ENCODE data around the gene CATSPER3. TPM values are rescaled to one million over a fixed set of nuclear protein-coding genes. Genes with fewer than 3 reads are reported as not detected.

The CATSPER3 gene
- total and polyA plus RNA-seq, 8 donors, result 0.42 to 1.6 (median 0.96) TPM

DNA sequence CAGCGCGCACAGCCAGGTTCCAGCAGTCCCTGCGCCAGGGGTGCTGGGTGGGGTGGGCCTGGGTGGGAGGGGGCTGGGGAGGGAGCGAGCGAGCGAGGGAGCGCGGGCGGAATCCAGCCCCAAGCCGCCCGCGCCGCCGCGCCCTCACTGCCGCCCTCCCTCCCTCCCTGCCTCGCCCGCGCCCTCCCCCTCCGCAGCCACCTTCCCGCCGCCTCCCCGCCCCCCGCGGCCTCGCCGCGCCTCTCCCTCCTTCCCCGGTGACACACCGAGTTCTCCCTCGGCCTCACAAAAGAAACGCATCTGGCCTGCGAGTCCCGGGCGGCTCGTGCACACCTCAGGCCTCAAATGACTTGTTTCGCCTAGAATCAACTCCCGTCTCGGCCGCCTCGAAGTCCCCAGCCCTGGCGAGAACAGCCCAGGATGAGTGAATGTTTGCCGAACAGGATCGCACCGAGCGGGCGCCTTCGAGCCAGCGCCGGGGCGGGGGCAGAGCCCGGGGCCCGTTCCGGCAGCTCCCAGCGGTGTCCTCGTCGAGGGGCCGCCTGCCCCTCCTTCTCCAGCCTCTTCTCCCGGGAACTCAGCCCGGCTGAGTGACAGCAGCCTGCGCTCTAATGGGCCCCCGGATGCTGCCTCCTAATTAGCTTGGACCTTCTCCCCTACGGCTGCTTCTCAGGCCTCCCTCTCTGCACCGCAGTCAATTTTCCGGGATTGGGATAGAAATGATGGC is 66.7 kb downstream of the CATSPER3 start:
- intact Hi-C loops (cut with DNase I), result no loop called here
- H3K27me3 ChIP-seq, result peaks cover 93 to 99% of the 10 kb centered on the region in 2 donors
- TF ChIP-seq, protein P1, sequence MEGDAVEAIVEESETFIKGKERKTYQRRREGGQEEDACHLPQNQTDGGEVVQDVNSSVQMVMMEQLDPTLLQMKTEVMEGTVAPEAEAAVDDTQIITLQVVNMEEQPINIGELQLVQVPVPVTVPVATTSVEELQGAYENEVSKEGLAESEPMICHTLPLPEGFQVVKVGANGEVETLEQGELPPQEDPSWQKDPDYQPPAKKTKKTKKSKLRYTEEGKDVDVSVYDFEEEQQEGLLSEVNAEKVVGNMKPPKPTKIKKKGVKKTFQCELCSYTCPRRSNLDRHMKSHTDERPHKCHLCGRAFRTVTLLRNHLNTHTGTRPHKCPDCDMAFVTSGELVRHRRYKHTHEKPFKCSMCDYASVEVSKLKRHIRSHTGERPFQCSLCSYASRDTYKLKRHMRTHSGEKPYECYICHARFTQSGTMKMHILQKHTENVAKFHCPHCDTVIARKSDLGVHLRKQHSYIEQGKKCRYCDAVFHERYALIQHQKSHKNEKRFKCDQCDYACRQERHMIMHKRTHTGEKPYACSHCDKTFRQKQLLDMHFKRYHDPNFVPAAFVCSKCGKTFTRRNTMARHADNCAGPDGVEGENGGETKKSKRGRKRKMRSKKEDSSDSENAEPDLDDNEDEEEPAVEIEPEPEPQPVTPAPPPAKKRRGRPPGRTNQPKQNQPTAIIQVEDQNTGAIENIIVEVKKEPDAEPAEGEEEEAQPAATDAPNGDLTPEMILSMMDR (IDR thresholded peaks at IDR 0.05), result no peak
- H3K9me3 ChIP-seq, result no peaks in the 10 kb centered on the region
- no peaks in the 10 kb centered on the region for H3K36me3 ChIP-seq
- peak in 1 of 4 donors; percentile 76 for DNase-seq
- peak overlapping the region; percentile 28 to 35 for H3K4me3 ChIP-seq
- no peak overlapping the region for H3K27ac ChIP-seq
- peak; percentile 50 for ATAC-seq
- peaks cover 28 to 48% of the 10 kb centered on the region in 2 donors for H3K4me1 ChIP-seq

DNA sequence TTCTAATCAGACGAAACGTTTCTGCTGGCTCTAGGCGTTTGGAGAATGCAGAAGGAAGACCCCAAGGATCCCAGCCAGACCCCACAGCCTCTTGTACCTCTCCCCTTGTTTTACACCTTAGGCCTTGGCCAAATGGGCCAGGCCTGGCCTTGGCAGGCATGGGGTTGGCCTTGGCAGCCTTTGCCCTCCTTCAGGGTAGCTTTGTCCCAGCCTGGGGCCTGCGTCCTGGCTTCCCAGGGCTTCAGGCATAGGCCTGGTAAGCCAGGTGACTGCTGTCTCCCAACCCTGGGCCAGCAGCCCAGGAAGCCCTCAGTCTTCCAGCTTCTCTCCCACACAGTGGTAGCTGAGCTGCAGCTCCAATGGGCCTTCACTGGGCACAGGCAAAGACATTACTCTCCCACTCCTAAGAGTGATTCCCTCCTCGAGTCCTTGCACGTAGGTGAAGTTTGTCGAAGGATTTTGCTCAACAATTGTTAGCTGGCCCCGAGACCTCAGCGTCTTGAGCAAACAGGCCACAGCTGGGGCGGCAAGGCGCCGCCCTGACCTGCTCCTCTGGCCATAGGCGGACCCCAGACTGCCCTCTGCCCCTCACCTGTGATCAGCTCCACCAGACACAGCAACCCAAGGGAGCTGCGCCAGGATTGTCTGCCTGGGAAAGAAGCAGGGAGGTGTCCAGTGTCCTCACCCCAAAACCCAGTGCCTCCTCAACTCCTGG is 67.4 kb downstream of the CATSPER3 start:
- Histone ChIP-seq H3K4me1 (peaks cover 28 to 54% of the 10 kb centered on the region in 2 donors), H3K36me3 (no peaks in the 10 kb centered on the region)

DNA sequence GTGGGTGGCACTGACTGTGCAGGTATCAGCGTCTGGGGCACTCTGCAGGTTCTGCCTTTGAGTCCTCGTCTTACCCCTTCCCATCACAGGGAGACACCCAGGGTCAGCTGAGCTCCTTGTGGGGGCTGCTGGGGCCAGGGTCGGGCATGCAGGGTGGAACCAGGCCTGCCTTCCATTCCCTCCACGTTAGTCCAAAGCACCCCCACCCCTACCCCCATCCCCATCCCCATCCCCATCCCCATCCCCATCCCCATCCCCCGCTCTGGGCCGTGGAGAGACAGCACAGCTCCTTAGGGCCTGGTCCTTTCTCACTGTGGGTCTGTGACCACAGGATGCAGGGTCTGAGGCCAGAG is 67.9 kb downstream of the CATSPER3 start:
- peak in 1 of 4 donors; percentile 54 for DNase-seq
- no peak for ATAC-seq
- Histone ChIP-seq H3K27me3 (peaks cover 93 to 99% of the 10 kb centered on the region in 2 donors), H3K4me3 (no peak overlapping the region), H3K27ac (no peak overlapping the region), H3K36me3 (no peaks in the 10 kb centered on the region), H3K4me1 (peaks cover 27 to 49% of the 10 kb centered on the region in 2 donors), H3K9me3 (no peaks in the 10 kb centered on the region)
- intact Hi-C loops (cut with DNase I), result no loop called here
- TF ChIP-seq, protein P1 (IDR thresholded peaks at IDR 0.05), result no peak

More for the DNA sequence above, 67.4 kb downstream of the CATSPER3 start:
- no peaks in the 10 kb centered on the region for H3K9me3 ChIP-seq
- no peak overlapping the region for H3K4me3 ChIP-seq
- no peak overlapping the region for H3K27ac ChIP-seq
- intact Hi-C loops (cut with DNase I), result no loop called here
- H3K27me3 ChIP-seq, result peaks cover 93 to 99% of the 10 kb centered on the region in 2 donors
- TF ChIP-seq, protein P1 (IDR thresholded peaks at IDR 0.05), result no peak
- DNase-seq, result peak in 1 of 4 donors; percentile 34
- ATAC-seq, result no peak

DNA sequence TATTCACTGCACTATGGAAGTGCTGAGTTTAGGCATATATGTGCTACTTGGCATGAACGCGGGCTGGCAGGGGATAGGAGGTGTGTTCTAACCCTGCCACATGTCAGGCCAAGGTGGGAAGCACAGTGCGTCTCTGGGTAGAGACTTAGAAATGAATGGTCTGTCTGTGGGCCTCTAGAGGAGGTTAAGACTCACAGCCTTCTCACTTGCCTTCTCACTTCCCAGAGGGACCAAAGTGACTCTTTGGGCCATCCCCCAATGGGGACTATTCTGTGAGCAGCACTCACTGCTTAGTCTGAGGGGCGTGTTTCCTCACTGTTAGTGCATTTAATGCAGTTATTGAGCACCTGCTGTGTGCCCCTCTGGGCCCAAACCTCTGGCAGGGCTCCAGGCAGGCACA is 68.7 kb downstream of the CATSPER3 start:
- Histone ChIP-seq H3K36me3 (no peaks in the 10 kb centered on the region), H3K4me1 (peaks cover 21 to 42% of the 10 kb centered on the region in 2 donors), H3K9me3 (no peaks in the 10 kb centered on the region), H3K4me3 (no peak overlapping the region), H3K27ac (no peak overlapping the region), H3K27me3 (peaks cover 93 to 99% of the 10 kb centered on the region in 2 donors)
- TF ChIP-seq, protein P1 (IDR thresholded peaks at IDR 0.05), result no peak
- intact Hi-C loops (cut with DNase I), result no loop called here
- DNase-seq (peak in 1 of 4 donors; percentile 32), ATAC-seq (no peak)

DNA sequence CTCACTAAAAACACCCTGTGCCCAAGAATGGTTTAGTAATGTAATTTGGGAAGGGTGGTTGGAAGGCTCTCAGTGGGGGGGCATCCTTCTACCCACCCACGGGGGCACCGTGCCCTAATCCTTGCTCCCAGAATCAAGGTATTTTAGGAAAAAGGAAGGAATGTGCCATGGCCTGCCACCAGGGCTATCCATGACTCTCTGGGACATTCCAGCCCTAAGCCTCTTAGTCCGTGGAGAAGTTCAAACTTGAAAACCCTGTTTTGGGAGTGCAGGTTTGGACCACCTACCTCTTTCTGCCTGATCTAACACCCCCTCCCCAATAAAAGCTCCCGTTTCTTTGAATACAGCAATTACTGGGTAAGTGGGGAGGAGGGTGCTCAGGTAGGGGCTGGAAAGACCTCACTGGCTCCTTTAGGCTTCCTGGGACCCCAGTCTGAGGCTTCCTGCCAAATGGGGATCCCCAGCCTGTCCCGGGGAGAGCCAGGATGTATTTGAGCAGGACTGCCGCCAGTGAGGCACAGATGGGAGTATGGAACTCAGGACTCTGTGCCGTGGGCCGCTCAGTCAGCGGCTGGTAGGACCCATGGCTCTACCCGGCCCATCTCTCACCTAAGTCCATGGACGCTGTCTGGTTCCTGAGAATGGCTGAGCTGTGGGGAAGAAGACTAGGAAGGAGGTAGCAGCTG is 70.0 kb downstream of the CATSPER3 start:
- TF ChIP-seq, protein P1 (IDR thresholded peaks at IDR 0.05), result no peak

More for the DNA sequence above, 70.0 kb downstream of the CATSPER3 start:
- Histone ChIP-seq H3K4me1 (peaks cover 19 to 35% of the 10 kb centered on the region in 2 donors), H3K9me3 (no peaks in the 10 kb centered on the region), H3K27ac (no peak overlapping the region), H3K27me3 (peaks cover 89 to 99% of the 10 kb centered on the region in 2 donors), H3K36me3 (no peaks in the 10 kb centered on the region), H3K4me3 (no peak overlapping the region)
- intact Hi-C loops (cut with DNase I), result no loop called here
- no peak for DNase-seq
- no peak for ATAC-seq
